Natural killer cell (primary cell): ENCODE results near the gene RCC1. TPM values are rescaled to one million over a fixed set of nuclear protein-coding genes. Genes with fewer than 3 reads are reported as not detected.
"Not testable (repeated sequence)": the region's sequence is repeated elsewhere in the genome, so short reads cannot be mapped to it uniquely, and the experiment has no call there.

Experiments used
- ATAC-seq, 3 donors: fragments of 150-1000 bp in 2 of 3; fragments of 200-7000 bp in 1 of 3; cut with Tn5 transposase; 1 replicate in 1 of 3; 2 replicates in 2 of 3; pipeline ENCODE4 v1.10.0; 2021; ENCODE audit warnings: mild to moderate bottlenecking in 2 of 3, moderate library complexity in 2 of 3
- DNase-seq, 2 donors: peaks; one replicate each; pipeline versions ENCODE4 v3.0.0 to v3.0.0-alpha.2; 2013 to 2021; ENCODE audit warnings: mixed read lengths in 1 of 2
- H3K27ac ChIP-seq: one replicate; pipeline ENCODE4 v1.5.1; 2013; ENCODE audit warnings: mild to moderate bottlenecking, low read length
- H3K27me3 ChIP-seq: one replicate; pipeline ENCODE4 v1.6.1; 2013; ENCODE audit warnings: low read length; ENCODE audit not compliant: control insufficient read depth, insufficient read depth
- H3K36me3 ChIP-seq: one replicate; pipeline ENCODE4 v1.6.1; 2013; ENCODE audit warnings: low read length; ENCODE audit not compliant: control insufficient read depth, insufficient read depth
- H3K4me1 ChIP-seq: one replicate; pipeline ENCODE4 v1.6.1; 2013; ENCODE audit warnings: low read length; ENCODE audit not compliant: control insufficient read depth, insufficient read depth
- H3K4me3 ChIP-seq: one replicate; pipeline ENCODE4 v1.5.1; 2013; ENCODE audit warnings: low read length
- H3K9me3 ChIP-seq: one replicate; pipeline ENCODE4 v1.6.1; 2013; ENCODE audit warnings: low read length; ENCODE audit not compliant: control insufficient read depth, insufficient read depth
- H3K27ac Mint-ChIP-seq, 2 donors: one replicate each; pipeline ENCODE4 v1.8.0; 2022; ENCODE audit warnings: mild to moderate bottlenecking in 2 of 2, mixed read lengths in 2 of 2, moderate library complexity in 1 of 2
- H3K27me3 Mint-ChIP-seq, 2 donors: one replicate each; pipeline ENCODE4 v1.8.0; 2022; ENCODE audit warnings: low read depth in 2 of 2, mixed read lengths in 2 of 2
- H3K36me3 Mint-ChIP-seq: one replicate; pipeline ENCODE4 v1.8.0; 2022; ENCODE audit warnings: mixed read lengths
- H3K4me1 Mint-ChIP-seq, 2 donors: one replicate each; pipeline ENCODE4 v1.8.0; 2022; ENCODE audit warnings: mixed read lengths in 2 of 2
- H3K4me3 Mint-ChIP-seq: one replicate; pipeline ENCODE4 v1.8.0; 2022; ENCODE audit warnings: mild to moderate bottlenecking, moderate library complexity, mixed read lengths
- H3K9me3 Mint-ChIP-seq, 2 donors: one replicate each; pipeline ENCODE4 v1.8.0; 2022; ENCODE audit warnings: mixed read lengths in 2 of 2
- WGBS: methylation state at CpG from one replicate; pipeline ENCODE4 v1.1.7; 2013; ENCODE audit warnings: missing lambda C conversion rate; ENCODE audit not compliant: insufficient coverage; 5-methylcytosine and 5-hydroxymethylcytosine counted together
- intact Hi-C: fragments of 100-400 bp; cut with micrococcal nuclease; formaldehyde crosslinking; loops from one replicate; pipeline ENCODE4 v1.14.2; 2022
- total RNA-seq, 4 donors: library from RNA; stranded (reverse); fragments of 120-200 nt in 1 of 4; gene quantifications; one replicate each; pipeline versions ENCODE4 v1.2.3 to v1.2.4, GENCODE V29; 2013 to 2022
- TF ChIP-seq, protein P1 (sequence below): fragments of 200-600 bp; IDR thresholded peaks from one replicate; pipeline ENCODE4 v1.8.0; 2022; ENCODE audit warnings: antibody characterized with exemption

RCC1 gene
- total RNA-seq, 3 donors from 2014 or later (not counting 1 experiment from before 2014, with no cell fraction given), result 15.9 to 23.7 (median 19.2) TPM

DNA sequence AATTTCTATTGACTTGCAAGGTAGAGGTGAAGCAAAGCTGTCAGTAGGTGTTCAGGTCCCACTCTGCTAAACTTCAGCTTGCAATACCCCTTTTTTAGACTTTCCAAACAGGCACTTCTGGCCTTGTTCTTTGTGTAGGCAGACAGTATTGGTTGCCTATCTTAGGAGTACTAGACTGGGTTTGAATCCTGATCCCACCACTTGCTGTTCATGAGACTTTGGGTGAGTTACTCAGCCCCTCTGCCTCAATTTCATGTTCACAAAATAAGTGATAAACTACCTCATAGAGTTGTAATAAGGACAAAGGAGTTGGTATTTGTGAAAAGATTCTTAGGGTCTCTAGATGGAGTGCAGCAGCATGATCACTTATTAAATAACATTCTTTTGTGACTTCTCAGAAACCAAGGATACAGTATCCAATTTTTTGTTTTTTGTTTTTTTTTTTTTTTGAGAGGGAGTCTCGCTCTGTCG is 5.2 kb downstream of the RCC1 start:
- Mint-ChIP-seq H3K27me3 (no peaks in the 10 kb centered on the region), H3K36me3 (no peaks in the 10 kb centered on the region), H3K27ac (peak overlapping the region; percentile 97 to 99), H3K4me1 (peaks cover 54 to 57% of the 10 kb centered on the region in 2 donors), H3K4me3 (no peak overlapping the region), H3K9me3 (no peaks in the 10 kb centered on the region)
- TF ChIP-seq, protein P1, sequence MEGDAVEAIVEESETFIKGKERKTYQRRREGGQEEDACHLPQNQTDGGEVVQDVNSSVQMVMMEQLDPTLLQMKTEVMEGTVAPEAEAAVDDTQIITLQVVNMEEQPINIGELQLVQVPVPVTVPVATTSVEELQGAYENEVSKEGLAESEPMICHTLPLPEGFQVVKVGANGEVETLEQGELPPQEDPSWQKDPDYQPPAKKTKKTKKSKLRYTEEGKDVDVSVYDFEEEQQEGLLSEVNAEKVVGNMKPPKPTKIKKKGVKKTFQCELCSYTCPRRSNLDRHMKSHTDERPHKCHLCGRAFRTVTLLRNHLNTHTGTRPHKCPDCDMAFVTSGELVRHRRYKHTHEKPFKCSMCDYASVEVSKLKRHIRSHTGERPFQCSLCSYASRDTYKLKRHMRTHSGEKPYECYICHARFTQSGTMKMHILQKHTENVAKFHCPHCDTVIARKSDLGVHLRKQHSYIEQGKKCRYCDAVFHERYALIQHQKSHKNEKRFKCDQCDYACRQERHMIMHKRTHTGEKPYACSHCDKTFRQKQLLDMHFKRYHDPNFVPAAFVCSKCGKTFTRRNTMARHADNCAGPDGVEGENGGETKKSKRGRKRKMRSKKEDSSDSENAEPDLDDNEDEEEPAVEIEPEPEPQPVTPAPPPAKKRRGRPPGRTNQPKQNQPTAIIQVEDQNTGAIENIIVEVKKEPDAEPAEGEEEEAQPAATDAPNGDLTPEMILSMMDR, result no peak
- DNase-seq, result no peak
- H3K9me3 ChIP-seq, result no peaks in the 10 kb centered on the region
- peaks cover 57% of the 10 kb centered on the region for H3K36me3 ChIP-seq
- H3K27me3 ChIP-seq, result no peaks in the 10 kb centered on the region
- H3K4me3 ChIP-seq, result no peak overlapping the region
- no peak for ATAC-seq
- peaks cover 60% of the 10 kb centered on the region for H3K4me1 ChIP-seq
- 92% methylated on average over 2 of the region's 2 CpGs for WGBS
- no peak overlapping the region for H3K27ac ChIP-seq
- intact Hi-C loops, result no loop called here

DNA sequence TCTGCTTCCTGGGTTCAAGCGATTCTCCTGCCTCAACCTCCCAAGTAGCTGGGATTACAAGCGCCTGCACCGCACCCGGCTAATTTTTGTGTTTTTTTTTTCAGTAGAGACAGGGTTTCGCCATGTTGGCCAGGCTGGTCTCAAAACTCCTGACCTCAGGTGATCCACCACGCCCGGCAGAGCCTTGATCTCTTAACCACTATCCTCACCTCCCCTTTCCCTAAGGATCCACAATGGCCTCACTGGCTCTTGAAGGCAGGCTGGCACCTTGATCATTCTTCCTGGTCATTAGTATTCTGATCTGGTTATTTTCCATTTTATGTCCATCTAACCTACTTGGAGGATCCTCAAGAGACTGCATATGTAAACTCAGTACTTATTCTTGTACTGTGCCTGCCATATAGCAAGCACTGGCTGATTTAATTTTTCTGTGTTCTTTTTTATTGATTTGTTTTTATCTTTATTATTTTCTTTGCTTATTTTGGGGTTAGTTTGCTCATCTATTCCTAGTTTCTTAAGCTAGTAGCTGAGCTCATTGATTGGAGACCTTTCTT is 6.3 kb downstream of the RCC1 start:
- DNase-seq (no peak), ATAC-seq (no peak)
- no peak overlapping the region for H3K27ac ChIP-seq
- intact Hi-C loops, result no loop called here
- Mint-ChIP-seq H3K4me1 (peaks cover 46 to 48% of the 10 kb centered on the region in 2 donors), H3K27ac (peak overlapping the region; percentile 67 to 75), H3K36me3 (no peaks in the 10 kb centered on the region), H3K9me3 (no peaks in the 10 kb centered on the region), H3K27me3 (no peaks in the 10 kb centered on the region), H3K4me3 (peak overlapping the region; percentile 38)
- peaks cover 53% of the 10 kb centered on the region for H3K4me1 ChIP-seq
- H3K4me3 ChIP-seq, result no peak overlapping the region
- no peaks in the 10 kb centered on the region for H3K9me3 ChIP-seq
- WGBS, result 86% methylated on average over 7 of the region's 7 CpGs
- peaks cover 57% of the 10 kb centered on the region for H3K36me3 ChIP-seq
- TF ChIP-seq, protein P1, result no peak
- H3K27me3 ChIP-seq, result no peaks in the 10 kb centered on the region

DNA sequence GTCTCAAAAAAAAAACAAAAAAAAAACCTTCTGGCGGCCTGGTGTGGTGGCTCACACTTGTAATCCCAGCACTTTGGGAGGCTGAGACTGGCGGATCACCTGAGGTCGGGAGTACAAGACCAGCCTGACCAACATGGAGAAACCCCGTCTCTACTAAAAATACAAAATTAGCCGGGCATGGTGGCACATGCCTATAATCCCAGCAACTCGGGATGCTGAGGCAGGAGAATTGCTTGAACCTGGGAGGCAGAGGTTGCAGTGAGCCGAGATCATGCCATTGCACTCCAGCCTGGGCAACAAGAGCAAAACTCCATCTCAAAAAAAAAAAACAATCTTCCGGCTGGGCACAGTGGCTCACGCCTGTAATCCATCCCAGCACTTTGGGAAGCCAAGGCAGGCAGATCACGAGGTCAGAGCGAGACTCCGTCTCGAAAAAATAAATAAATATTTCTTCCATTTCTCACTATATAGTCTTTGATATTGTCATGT is 8.6 kb downstream of the RCC1 start:
- 93% methylated on average over 13 of the region's 13 CpGs for WGBS
- not testable (repeated sequence) for ATAC-seq

DNA sequence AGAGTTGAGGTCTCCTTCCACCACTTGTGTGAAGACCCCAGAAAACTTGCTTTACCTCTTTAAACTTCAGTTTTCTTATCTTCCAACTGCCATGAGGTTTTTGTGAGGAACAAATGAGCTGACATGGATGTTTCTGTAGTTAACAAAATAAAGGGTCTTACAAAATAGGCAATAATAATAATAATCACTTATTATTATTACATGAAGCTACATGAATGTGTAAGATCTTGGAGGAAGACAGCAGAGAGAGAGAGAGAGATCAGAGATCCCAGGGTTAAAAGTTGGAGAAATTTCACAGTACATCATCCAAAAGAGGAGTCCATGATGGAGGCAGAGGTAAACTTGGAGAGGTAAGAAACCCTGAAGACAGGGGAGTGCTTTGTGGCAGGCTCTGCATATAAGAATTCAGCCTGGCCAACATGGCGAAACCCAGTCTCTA is 10.7 kb downstream of the RCC1 start:
- Histone ChIP-seq H3K27me3 (no peaks in the 10 kb centered on the region), H3K4me1 (peaks cover 32% of the 10 kb centered on the region), H3K4me3 (no peak overlapping the region), H3K9me3 (no peaks in the 10 kb centered on the region), H3K36me3 (peaks cover 24% of the 10 kb centered on the region), H3K27ac (no peak overlapping the region)
- H3K27ac Mint-ChIP-seq, result peak overlapping the region; percentile 30 to 69
- 88% methylated on average over 1 of the region's 1 CpG for WGBS
- H3K9me3 Mint-ChIP-seq, result no peaks in the 10 kb centered on the region
- ATAC-seq, result no peak
- H3K27me3 Mint-ChIP-seq, result no peaks in the 10 kb centered on the region
- TF ChIP-seq, protein P1, result no peak
- no peaks in the 10 kb centered on the region for H3K36me3 Mint-ChIP-seq
- no peak overlapping the region for H3K4me3 Mint-ChIP-seq
- DNase-seq, result no peak
- intact Hi-C loops, result no loop called here
- H3K4me1 Mint-ChIP-seq, result peaks cover 25% of the 10 kb centered on the region in 2 donors

More for the DNA sequence above, 8.6 kb downstream of the RCC1 start:
- intact Hi-C loops, H3K27me3 Mint-ChIP-seq, DNase-seq, H3K4me3 ChIP-seq, H3K27ac Mint-ChIP-seq, H3K9me3 ChIP-seq, H3K27ac ChIP-seq, H3K36me3 Mint-ChIP-seq, H3K4me3 Mint-ChIP-seq, H3K9me3 Mint-ChIP-seq, H3K27me3 ChIP-seq: not testable (repeated sequence)
- Histone ChIP-seq H3K4me1 (peaks cover 47% of the 10 kb centered on the region), H3K36me3 (peaks cover 42% of the 10 kb centered on the region)
- H3K4me1 Mint-ChIP-seq, result peaks cover 42% of the 10 kb centered on the region in 2 donors
